SK-N-SH treated with all-trans-retinoic acid at 6 μM for 48 hours (cell line): ENCODE results near the gene FCN3.

ENCODE experiments used
- PPARA ChIP-seq: fragments of 250-450 bp; sonication (Bioruptor Pico); IDR thresholded peaks from 2 replicates; pipeline ENCODE4 v1.5.0; 2020; ENCODE audit warnings: mild to moderate bottlenecking, borderline replicate concordance
- SNAI2 ChIP-seq: fragments of 250-450 bp; sonication (Bioruptor Pico); IDR thresholded peaks from 2 replicates; pipeline ENCODE4 v1.5.0; 2020; ENCODE audit warnings: mild to moderate bottlenecking, moderate library complexity
- ZFP30 ChIP-seq: fragments of 450-650 bp; formaldehyde crosslinking; IDR thresholded peaks from 2 replicates; pipeline ENCODE4 v1.5.0; 2022; ENCODE audit warnings: mild to moderate bottlenecking, moderate library complexity
- ZNF565 ChIP-seq: fragments of 450-650 bp; formaldehyde crosslinking; conservative IDR thresholded peaks from 2 replicates; pipeline ENCODE4 v1.5.0; 2020; ENCODE audit warnings: low read depth, mild to moderate bottlenecking, moderate library complexity
- TF ChIP-seq, protein P1 (sequence below): fragments of 250-450 bp; sonication (Bioruptor Pico); IDR thresholded peaks from 2 replicates; pipeline ENCODE4 v1.8.0; 2020; ENCODE audit warnings: mild to moderate bottlenecking, moderate library complexity, borderline replicate concordance
- TF ChIP-seq, protein P2 (sequence below): fragments of 250-450 bp; sonication (Bioruptor Pico); IDR thresholded peaks from 2 replicates; pipeline ENCODE4 v1.5.0; 2020; ENCODE audit warnings: mild to moderate bottlenecking, moderate library complexity

DNA sequence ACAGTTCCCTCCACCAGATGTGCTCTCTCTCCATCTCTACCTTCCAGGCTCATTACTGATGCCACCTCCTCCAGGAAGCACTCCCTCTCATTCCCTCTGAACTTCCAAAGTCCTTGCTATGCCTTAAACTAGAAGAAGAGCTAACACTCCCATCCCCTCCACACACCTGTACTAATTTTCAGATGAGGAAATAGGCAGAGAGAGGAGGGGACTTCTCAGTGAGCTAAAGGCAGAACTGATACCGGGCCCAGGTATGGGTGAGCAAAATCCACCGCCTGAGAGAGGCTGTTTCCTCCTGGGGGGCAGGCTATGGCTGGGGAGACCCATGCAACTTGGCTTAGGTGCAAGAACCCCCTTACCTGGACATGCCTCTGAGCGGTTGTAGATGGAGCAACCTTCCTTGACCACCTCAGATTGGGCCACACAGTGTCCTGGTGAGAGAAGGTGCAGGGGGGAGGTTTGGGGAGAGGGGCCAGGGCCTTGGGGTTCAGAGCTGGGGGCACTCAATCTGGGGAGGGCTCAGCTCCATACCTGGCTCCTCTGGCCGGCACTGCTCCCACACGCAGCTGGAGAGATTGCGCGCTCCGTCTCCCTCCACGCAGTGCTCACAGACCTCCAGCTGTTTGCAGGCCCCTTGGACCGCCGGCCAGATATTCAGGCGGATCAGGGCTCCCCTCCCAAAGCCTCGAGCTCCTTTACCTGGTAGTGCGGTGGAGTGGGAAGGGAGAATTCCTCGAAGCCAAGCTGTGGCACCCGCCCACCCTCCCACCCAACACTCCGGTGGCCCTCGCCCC is 7.5 kb upstream of the FCN3 start:
- TF ChIP-seq, protein P1, sequence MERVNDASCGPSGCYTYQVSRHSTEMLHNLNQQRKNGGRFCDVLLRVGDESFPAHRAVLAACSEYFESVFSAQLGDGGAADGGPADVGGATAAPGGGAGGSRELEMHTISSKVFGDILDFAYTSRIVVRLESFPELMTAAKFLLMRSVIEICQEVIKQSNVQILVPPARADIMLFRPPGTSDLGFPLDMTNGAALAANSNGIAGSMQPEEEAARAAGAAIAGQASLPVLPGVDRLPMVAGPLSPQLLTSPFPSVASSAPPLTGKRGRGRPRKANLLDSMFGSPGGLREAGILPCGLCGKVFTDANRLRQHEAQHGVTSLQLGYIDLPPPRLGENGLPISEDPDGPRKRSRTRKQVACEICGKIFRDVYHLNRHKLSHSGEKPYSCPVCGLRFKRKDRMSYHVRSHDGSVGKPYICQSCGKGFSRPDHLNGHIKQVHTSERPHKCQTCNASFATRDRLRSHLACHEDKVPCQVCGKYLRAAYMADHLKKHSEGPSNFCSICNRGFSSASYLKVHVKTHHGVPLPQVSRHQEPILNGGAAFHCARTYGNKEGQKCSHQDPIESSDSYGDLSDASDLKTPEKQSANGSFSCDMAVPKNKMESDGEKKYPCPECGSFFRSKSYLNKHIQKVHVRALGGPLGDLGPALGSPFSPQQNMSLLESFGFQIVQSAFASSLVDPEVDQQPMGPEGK (CRISPR knock-in tag), result no peak
- TF ChIP-seq ZNF565 (CRISPR knock-in tag) (no peak), PPARA (CRISPR knock-in tag) (no peak), SNAI2 (CRISPR knock-in tag) (no peak), ZFP30 (CRISPR knock-in tag) (no peak)
- TF ChIP-seq, protein P2, sequence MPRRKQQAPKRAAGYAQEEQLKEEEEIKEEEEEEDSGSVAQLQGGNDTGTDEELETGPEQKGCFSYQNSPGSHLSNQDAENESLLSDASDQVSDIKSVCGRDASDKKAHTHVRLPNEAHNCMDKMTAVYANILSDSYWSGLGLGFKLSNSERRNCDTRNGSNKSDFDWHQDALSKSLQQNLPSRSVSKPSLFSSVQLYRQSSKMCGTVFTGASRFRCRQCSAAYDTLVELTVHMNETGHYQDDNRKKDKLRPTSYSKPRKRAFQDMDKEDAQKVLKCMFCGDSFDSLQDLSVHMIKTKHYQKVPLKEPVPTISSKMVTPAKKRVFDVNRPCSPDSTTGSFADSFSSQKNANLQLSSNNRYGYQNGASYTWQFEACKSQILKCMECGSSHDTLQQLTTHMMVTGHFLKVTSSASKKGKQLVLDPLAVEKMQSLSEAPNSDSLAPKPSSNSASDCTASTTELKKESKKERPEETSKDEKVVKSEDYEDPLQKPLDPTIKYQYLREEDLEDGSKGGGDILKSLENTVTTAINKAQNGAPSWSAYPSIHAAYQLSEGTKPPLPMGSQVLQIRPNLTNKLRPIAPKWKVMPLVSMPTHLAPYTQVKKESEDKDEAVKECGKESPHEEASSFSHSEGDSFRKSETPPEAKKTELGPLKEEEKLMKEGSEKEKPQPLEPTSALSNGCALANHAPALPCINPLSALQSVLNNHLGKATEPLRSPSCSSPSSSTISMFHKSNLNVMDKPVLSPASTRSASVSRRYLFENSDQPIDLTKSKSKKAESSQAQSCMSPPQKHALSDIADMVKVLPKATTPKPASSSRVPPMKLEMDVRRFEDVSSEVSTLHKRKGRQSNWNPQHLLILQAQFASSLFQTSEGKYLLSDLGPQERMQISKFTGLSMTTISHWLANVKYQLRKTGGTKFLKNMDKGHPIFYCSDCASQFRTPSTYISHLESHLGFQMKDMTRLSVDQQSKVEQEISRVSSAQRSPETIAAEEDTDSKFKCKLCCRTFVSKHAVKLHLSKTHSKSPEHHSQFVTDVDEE, result no peak
